ENCODE measurements around the gene C10orf71.

C10orf71 gene

DNA sequence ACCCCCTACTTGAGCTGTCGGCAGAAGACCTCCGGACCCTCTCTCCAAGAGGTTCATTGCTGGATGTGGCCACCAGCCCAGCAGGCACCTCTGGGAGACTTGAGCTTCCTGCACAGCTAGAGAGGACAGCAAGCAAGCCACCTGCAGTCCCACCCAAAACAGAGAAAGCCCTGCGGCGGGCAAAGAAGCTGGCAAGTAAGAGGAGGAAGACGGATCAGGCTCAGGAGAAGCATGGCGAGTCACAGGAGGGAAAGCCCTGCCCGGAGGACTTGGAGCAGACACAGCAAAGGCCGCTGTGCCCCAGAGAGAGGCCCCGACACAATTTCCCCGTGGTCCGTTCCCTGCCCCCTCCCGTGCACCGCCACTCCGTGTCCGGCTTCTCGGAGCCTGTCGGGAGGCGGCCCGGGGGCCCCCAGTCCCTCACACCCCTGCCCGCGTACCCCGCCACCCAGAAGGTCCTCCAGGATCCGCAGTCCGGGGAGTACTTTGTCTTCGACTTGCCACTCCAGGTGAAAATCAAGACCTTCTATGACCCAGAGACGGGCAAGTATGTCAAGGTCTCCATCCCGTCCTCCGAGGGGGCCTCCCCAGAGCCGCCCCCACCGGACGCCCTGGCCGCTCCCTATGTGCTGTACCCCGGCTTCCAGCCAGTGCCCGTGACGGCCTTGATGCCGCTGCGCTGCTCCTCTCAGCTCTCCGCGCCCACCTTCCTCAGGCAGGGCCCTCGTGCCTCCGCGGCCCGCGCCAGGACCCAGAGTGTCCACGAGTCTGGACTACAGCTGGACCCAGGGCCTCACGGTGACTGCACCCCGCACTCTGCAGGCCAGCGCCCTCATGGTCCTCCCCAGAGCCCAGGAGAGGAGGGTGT lies 27.2 kb downstream of the C10orf71 start:
- H3K36me3 ChIP-seq (ENCODE audit: control insufficient read depth, insufficient read depth, low read length), result no peaks in the 10 kb centered on the region
- WGBS, 2 experiments (ENCODE audit: insufficient coverage in 2 of 2), result 87 to 95% methylated on average over 42 to 47 of the region's 48 CpGs
- no peaks in the 10 kb centered on the region for H3K4me1 ChIP-seq (ENCODE audit: control insufficient read depth, insufficient read depth, low read length, poor library complexity, severe bottlenecking)
- H3K9me3 ChIP-seq (ENCODE audit: control insufficient read depth, low read length), result no peaks in the 10 kb centered on the region
- H3K4me3 ChIP-seq (ENCODE audit: extremely low read depth, insufficient read depth, low read length, poor library complexity, severe bottlenecking), result no peak overlapping the region
- H3K27ac ChIP-seq (ENCODE audit: low read depth, low read length, severe bottlenecking), result no peak overlapping the region

DNA sequence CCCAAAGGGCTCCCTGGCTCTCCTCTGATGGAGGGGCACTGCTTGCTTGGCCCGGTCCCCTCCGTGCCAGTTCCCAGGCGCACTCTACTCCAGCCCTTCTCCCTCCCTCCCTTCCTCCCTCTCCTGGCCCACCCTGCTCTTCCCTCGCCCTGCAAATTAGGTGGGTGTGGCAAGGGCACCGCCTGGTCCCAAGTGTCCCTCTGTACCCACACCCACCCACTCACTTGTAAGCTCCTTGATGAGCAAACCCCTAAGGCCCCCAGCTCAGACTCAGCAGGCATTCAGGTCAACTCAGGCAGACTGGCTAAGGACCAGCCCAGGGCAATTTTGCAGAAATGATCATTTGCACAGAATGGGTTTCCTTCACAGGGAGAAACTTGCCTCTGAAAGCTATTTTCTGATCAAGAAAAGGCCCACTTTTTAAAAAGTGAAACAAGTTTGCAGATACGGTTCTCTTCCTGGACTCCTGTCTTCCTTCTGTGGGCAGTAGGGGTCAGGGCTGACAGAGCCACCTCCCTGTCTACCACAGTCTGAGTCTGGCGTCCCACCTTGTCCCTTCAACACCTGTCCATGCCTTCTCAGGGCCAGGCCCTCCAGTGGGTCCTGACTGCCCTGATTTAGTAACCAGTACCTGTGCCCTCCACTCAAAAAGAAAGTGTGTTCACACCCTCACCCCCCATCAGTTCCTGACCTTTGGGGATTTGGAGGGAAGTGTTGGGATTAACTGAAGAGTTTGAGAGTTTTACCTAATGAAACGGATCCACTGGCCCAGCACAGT lies 28.3 kb downstream of the C10orf71 start:
- H3K9me3 ChIP-seq (ENCODE audit: control insufficient read depth, low read length), result no peaks in the 10 kb centered on the region
- no peak overlapping the region for H3K27ac ChIP-seq (ENCODE audit: low read depth, low read length, severe bottlenecking)
- no peak overlapping the region for H3K4me3 ChIP-seq (ENCODE audit: extremely low read depth, insufficient read depth, low read length, poor library complexity, severe bottlenecking)
- no peaks in the 10 kb centered on the region for H3K4me1 ChIP-seq (ENCODE audit: control insufficient read depth, insufficient read depth, low read length, poor library complexity, severe bottlenecking)
- WGBS, 2 experiments (ENCODE audit: insufficient coverage in 2 of 2), result 77 to 90% methylated on average over 4 to 6 of the region's 8 CpGs
- no peaks in the 10 kb centered on the region for H3K36me3 ChIP-seq (ENCODE audit: control insufficient read depth, insufficient read depth, low read length)

DNA sequence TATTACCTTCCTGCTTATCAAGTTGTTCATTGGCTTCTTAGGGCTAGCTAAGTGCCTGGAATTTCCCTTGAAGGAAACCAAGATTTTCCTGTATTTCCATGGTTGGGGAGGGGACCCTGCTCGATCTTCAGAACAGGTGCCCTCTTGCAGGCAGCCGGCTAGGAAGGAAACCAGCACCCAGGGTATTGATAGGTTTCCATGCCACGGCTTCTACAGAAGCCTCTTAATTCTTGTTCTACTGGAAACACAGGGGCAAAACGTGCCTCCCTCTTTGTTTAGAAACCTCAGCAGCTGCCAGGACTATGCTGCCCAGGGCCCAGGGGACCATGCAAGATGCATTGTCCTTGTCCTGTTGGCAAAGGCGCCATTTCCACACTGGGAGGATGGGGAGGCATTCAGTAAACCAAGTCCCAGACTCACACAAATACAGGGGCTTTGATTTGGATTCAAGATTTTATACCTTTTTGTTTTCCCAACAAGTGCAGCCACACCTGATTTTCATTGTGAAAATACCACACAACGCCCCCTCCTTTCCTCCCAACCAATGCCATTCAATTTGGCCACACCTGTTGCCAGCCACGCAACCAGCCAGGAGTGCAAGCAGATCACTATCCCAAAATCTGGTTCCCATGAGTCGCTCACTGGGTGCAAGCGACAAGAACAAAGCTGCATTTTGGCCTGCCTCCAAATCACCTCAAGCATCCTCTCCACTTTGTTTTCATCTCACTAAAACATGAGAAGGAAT lies 29.6 kb downstream of the C10orf71 start:
- H3K4me1 ChIP-seq (ENCODE audit: control insufficient read depth, insufficient read depth, low read length, poor library complexity, severe bottlenecking), result no peaks in the 10 kb centered on the region
- 87 to 89% methylated on average over 8 to 9 of the region's 9 CpGs for WGBS, 2 experiments (ENCODE audit: insufficient coverage in 2 of 2)
- no peaks in the 10 kb centered on the region for H3K9me3 ChIP-seq (ENCODE audit: control insufficient read depth, low read length)
- no peak overlapping the region for H3K4me3 ChIP-seq (ENCODE audit: extremely low read depth, insufficient read depth, low read length, poor library complexity, severe bottlenecking)
- no peak overlapping the region for H3K27ac ChIP-seq (ENCODE audit: low read depth, low read length, severe bottlenecking)
- H3K36me3 ChIP-seq (ENCODE audit: control insufficient read depth, insufficient read depth, low read length), result no peaks in the 10 kb centered on the region

DNA sequence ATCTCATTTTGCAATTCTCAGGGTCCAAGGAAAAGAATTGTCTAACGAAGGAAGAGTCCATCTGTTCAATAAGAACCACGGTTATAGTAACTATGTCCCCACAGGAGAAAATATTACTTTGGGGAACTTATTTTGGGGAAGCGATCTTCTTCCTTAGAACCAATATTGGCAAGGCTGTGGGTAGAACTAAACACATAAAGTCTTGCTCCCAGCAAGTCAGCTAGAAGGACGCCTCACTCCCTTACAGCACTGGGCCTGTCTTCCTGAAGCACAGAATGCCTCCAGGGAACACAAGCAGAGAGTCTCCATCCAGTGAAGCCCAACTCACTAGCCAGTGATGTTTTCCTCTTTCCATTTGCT lies 30.2 kb downstream of the C10orf71 start:
- Histone ChIP-seq H3K4me3 (ENCODE audit: extremely low read depth, insufficient read depth, low read length, poor library complexity, severe bottlenecking) (no peak overlapping the region), H3K9me3 (ENCODE audit: control insufficient read depth, low read length) (no peaks in the 10 kb centered on the region), H3K27ac (ENCODE audit: low read depth, low read length, severe bottlenecking) (no peak overlapping the region), H3K36me3 (ENCODE audit: control insufficient read depth, insufficient read depth, low read length) (no peaks in the 10 kb centered on the region), H3K4me1 (ENCODE audit: control insufficient read depth, insufficient read depth, low read length, poor library complexity, severe bottlenecking) (no peaks in the 10 kb centered on the region)
- 88 to 91% methylated on average over 2 to 4 of the region's 4 CpGs for WGBS, 2 experiments (ENCODE audit: insufficient coverage in 2 of 2)

DNA sequence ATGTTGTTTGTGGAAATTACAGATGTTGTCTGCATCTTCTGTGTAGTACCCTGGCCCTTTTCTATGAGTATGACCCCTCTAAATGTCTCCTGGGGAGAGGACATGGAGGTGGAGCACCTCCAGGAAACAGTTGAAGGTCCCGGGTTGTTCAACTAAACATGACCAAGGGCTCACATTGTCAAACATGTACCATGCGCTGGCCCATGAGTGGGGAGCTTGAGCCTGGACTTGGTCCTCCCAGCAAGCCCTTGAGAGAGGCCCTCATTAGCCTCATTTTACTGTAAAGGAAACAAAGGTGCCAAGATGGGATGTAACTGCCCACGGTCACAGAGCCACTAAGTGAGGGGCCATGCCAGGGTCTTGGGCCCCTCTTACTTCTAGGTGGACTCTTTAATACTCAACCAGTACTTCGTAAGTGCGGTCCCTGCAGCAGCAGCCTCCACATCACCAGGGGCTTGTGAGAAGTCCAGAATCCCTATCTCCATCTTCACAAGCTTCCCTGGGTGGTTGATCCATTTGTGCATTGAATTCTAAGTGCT lies 31.2 kb downstream of the C10orf71 start:
- Histone ChIP-seq H3K27ac (ENCODE audit: low read depth, low read length, severe bottlenecking) (no peak overlapping the region), H3K4me3 (ENCODE audit: extremely low read depth, insufficient read depth, low read length, poor library complexity, severe bottlenecking) (no peak overlapping the region), H3K9me3 (ENCODE audit: control insufficient read depth, low read length) (no peaks in the 10 kb centered on the region), H3K4me1 (ENCODE audit: control insufficient read depth, insufficient read depth, low read length, poor library complexity, severe bottlenecking) (no peaks in the 10 kb centered on the region), H3K36me3 (ENCODE audit: control insufficient read depth, insufficient read depth, low read length) (no peaks in the 10 kb centered on the region)
- WGBS, 2 experiments (ENCODE audit: insufficient coverage in 2 of 2), result 80 to 92% methylated on average over 4 to 5 of the region's 5 CpGs

DNA sequence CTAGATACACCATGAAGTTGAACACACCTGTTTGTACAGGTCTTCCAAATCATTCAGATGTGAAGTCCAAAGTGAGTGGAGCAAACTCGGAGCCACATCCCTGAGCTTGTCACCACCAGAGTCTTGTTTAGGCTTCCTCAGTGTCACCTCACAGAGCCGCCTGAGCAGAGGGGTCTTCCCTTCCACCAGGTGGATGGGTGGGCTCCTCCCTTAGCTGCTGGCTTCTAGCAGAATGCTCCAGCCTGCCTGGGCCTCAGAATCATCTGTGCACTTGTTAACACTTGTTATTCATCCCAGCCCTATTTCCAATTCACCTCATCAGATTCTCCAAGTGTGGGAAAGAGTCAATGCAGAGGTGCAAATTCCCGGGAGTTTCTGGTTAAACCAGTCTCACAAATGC lies 32.5 kb downstream of the C10orf71 start:
- WGBS, 2 experiments (ENCODE audit: insufficient coverage in 2 of 2), result 85 to 90% methylated on average over 2 of the region's 3 CpGs
- H3K4me1 ChIP-seq (ENCODE audit: control insufficient read depth, insufficient read depth, low read length, poor library complexity, severe bottlenecking), result no peaks in the 10 kb centered on the region
- H3K36me3 ChIP-seq (ENCODE audit: control insufficient read depth, insufficient read depth, low read length), result no peaks in the 10 kb centered on the region
- H3K4me3 ChIP-seq (ENCODE audit: extremely low read depth, insufficient read depth, low read length, poor library complexity, severe bottlenecking), result no peak overlapping the region
- no peaks in the 10 kb centered on the region for H3K9me3 ChIP-seq (ENCODE audit: control insufficient read depth, low read length)
- no peak overlapping the region for H3K27ac ChIP-seq (ENCODE audit: low read depth, low read length, severe bottlenecking)

DNA sequence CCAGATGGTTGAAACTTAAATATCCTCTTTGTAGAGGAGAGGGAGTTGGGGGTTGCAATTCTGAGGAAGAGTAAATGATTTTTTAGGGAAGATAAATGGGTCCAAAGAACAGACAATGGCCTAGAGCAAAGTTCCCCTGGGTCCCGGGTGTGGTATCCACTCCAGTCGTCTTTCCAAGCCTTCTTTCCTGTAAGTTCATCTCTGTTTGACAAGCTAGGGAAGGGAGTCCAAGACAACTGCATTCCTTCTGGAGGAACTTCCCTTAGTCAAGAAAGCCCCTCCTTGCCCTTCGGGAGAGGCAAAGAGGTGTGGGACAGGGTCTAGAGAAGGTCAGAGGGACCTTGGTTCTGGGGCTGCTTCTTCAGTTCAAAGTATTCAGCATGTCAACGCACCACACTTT lies 33.4 kb downstream of the C10orf71 start:
- H3K4me1 ChIP-seq (ENCODE audit: control insufficient read depth, insufficient read depth, low read length, poor library complexity, severe bottlenecking), result no peaks in the 10 kb centered on the region
- no peak overlapping the region for H3K4me3 ChIP-seq (ENCODE audit: extremely low read depth, insufficient read depth, low read length, poor library complexity, severe bottlenecking)
- no peaks in the 10 kb centered on the region for H3K36me3 ChIP-seq (ENCODE audit: control insufficient read depth, insufficient read depth, low read length)
- WGBS, 2 experiments (ENCODE audit: insufficient coverage in 2 of 2), result 90% methylated on average over 2 to 3 of the region's 4 CpGs
- H3K9me3 ChIP-seq (ENCODE audit: control insufficient read depth, low read length), result no peaks in the 10 kb centered on the region
- H3K27ac ChIP-seq (ENCODE audit: low read depth, low read length, severe bottlenecking), result no peak overlapping the region

DNA sequence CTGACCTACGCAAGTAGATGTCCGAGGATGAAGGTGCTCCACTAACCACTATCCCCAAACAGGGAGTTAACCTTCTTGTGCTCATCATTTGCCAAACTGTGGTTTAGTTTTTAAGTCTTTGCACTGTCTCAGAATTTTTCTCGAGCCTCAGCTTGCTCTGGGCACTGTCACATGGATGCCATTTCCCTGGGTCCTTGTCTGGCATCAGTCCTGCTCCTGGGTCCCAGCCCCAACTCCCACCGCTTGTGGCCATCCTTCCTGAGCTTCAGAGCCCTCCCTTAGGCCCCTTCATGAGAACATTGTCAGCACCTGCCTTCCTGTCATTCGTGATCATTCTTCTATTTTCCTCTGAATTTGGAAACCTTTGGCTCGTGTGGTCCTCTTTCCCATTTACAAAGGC lies 33.8 kb downstream of the C10orf71 start:
- no peak overlapping the region for H3K4me3 ChIP-seq (ENCODE audit: extremely low read depth, insufficient read depth, low read length, poor library complexity, severe bottlenecking)
- 85 to 86% methylated on average over 4 to 5 of the region's 6 CpGs for WGBS, 2 experiments (ENCODE audit: insufficient coverage in 2 of 2)
- H3K4me1 ChIP-seq (ENCODE audit: control insufficient read depth, insufficient read depth, low read length, poor library complexity, severe bottlenecking), result no peaks in the 10 kb centered on the region
- H3K9me3 ChIP-seq (ENCODE audit: control insufficient read depth, low read length), result no peaks in the 10 kb centered on the region
- H3K36me3 ChIP-seq (ENCODE audit: control insufficient read depth, insufficient read depth, low read length), result no peaks in the 10 kb centered on the region
- H3K27ac ChIP-seq (ENCODE audit: low read depth, low read length, severe bottlenecking), result no peak overlapping the region

DNA sequence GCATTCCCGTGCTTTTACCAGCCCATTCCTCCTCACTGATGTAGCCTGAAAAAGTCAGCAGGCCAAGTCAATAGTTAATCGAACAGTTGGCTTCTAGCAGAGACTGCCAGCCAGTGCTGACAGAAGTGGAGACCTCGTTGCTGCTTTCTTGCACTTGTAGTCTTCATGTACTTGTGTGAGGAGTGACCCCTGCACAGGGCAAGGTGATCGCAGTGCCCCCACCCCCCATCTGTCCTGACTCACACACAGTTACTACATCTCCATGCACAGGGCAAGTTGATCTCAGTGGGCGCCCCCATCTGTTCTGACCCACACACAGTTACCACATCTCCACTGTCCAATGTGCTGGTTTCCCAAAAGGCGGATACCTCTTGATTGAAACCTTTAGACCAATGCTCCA lies 34.2 kb downstream of the C10orf71 start:
- Histone ChIP-seq H3K4me3 (ENCODE audit: extremely low read depth, insufficient read depth, low read length, poor library complexity, severe bottlenecking) (no peak overlapping the region), H3K36me3 (ENCODE audit: control insufficient read depth, insufficient read depth, low read length) (no peaks in the 10 kb centered on the region), H3K27ac (ENCODE audit: low read depth, low read length, severe bottlenecking) (no peak overlapping the region), H3K9me3 (ENCODE audit: control insufficient read depth, low read length) (no peaks in the 10 kb centered on the region), H3K4me1 (ENCODE audit: control insufficient read depth, insufficient read depth, low read length, poor library complexity, severe bottlenecking) (no peaks in the 10 kb centered on the region)
- 78 to 89% methylated on average over 4 of the region's 6 CpGs for whole genome bisulfite sequencing, 2 experiments (ENCODE audit: insufficient coverage in 2 of 2)

DNA sequence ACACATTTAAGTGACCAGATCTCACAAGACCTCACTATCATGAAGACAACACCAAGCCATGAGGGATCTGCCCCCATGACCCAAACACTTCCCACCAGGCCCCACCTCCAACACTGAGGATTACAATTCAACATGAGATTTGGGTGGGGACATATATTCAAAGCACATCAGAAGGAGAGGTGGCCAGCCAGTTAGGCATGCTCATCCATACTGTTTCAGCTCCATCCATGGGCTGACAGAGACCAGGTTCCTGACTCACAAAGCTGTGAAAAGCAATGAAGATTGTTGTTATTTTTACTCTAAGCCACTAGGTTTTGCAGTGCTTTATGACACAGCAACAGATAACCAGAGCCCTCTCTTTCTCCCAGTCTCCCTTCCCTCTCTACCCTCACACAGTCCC lies 36.0 kb downstream of the C10orf71 start:
- Histone ChIP-seq H3K27ac (ENCODE audit: low read depth, low read length, severe bottlenecking) (no peak overlapping the region), H3K4me3 (ENCODE audit: extremely low read depth, insufficient read depth, low read length, poor library complexity, severe bottlenecking) (no peak overlapping the region), H3K9me3 (ENCODE audit: control insufficient read depth, low read length) (no peaks in the 10 kb centered on the region), H3K36me3 (ENCODE audit: control insufficient read depth, insufficient read depth, low read length) (no peaks in the 10 kb centered on the region), H3K4me1 (ENCODE audit: control insufficient read depth, insufficient read depth, low read length, poor library complexity, severe bottlenecking) (no peaks in the 10 kb centered on the region)
